GM21529 (cell line): ENCODE measurements around the gene VAV2.

ENCODE experiments used
- ATAC-seq: cut with Tn5 transposase; IDR thresholded peaks from one replicate; pipeline ENCODE4 v1.9.1; 2021; ENCODE audit not compliant: unreplicated experiment

The VAV2 gene

DNA sequence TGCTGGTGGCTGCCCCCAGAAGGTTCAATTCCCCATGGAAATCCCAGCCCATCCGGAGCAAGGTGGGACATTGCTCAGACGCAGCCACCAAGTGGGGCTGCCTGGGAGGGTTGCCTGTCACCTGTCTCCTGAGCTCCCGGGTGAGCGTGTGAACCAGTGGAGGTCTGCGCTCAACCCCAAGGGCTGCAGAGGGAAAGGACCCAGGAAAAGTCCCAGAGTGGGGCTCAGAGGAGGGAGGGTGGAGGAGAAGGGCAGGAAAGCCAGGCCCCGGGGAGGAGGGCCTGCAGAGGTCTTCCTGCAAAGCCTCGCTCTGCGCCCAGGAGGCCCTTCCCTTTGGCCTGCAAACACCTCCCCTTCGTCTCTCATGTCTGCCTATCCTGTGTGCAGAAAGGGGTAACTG is 134.5 kb downstream of the VAV2 start:
- no peak for ATAC-seq

DNA sequence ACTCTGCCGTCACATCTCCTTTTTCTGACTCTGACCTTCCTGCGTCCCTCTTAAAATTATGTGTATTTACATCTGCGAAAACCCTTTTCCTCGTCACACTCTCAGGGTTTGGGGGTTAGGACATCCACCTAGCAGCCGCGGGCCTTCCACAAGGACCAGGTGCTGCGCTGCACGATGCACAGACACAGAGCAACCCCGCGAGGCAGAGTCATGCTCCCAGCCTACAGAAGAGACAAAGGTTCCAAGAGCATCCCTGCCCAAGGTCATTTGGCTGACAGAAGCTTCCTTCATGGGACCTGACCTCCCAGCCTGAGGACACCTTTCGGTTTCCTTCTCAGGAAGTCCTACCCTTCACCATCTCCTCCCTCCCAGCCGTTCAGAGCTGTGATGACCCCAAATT is 135.3 kb downstream of the VAV2 start:
- ATAC-seq = no peak

DNA sequence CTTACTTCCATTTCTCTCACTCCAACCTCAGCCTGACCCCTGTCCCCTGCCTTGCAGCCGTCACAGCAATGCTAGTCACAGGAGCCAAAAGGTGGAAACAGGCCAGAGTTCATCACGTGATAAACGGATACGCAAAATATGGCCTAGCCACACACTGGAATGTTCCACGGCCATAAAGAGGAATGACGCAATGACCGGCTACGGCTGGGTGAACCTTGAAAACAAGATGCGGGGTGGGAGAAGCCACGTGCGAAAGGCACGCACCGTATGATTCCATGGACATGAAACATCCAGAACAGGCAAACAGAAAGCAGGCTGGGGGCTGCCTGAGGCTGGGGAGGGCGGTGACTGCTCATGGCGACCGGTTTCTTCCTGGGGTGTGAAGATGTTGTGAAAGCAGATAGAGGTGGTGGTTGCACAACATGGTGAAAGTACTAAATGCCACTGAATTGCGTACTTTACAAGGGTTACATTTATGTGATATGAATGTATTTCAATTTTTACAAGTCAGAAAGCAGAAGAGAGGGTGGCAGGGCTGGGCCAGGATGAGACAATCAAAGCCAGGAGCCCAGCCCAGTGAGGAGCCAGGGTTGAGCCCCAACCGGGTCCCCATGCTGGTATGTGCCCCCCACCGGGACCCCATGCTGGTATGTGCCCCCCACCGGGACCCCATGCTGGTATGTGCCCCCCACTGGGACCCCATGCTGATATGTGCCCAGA is 136.2 kb downstream of the VAV2 start:
- ATAC-seq = no peak

DNA sequence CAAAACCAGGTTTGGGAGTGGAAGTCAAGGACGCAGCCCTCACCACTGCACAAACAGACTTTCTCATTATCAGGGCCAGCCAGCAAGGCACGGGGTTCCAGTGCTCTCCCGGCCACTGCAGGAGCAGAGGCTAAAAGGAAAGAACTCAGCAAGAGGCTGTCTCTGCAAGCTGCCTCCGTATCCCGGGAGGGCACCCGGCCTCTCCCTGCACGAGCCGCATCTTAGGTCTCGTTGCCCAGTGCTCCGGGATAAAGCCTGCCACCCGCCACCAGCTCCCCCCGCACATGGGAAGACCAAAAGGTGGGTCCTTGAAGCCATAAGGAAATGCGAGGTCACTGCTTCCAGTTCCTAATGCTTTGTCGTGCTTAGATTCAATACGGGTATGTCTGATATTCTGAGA is 136.8 kb downstream of the VAV2 start:
- ATAC-seq = no peak

DNA sequence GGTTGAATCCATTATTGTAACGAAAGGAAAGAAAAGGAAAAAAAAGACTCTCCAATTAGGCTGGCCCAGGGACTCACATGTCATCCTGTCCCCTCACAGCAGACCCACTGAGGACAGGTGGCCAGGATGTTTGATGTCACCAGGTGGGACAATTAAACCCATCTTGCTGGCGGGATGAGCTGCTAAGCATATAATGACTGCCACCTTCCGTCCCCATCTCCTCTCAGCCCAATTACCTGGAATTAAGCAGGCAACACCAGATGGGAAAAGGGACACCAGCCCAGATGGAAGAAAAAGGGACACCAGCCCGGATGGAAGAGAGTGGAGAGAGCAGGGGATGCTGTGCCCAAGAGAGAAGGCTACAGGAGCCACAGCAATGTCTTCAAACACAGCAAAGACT is 137.4 kb downstream of the VAV2 start:
- no peak for ATAC-seq

DNA sequence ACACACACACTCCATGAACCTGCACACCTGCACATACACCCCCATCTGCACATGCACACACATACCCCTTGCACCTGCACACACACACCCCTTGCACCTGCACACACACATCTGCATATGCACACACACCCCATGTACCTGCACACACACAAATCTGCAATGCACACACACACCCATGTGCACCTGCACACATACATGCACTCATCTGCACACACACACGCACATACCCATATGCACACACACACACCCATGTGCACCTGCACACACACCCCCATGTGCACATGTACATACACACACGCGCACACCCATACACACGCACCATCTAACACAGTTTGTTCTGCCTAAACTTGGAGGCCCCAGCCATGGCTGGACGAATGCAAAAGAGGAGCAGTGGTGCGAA is 138.1 kb downstream of the VAV2 start:
- no peak for ATAC-seq

DNA sequence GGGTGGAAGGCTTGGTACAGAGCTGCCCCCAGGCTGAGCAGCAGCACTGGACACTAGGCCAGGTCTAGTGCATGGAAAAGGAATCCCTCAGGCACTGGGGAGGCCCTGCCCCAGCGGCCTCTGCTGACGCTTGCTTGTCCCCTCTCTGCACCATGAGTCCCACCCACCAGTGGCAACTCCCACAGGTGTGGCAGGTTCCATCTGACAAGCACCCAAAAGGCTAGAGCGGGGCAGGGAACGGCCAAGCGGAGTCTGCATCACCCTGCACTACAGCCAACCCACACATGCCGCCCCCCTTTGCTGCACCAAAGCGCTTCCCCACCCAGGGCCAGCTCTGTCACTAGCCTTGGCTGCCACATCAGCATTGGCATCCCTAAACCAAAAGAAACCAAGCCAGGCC is 138.8 kb downstream of the VAV2 start:
- ATAC-seq = no peak

DNA sequence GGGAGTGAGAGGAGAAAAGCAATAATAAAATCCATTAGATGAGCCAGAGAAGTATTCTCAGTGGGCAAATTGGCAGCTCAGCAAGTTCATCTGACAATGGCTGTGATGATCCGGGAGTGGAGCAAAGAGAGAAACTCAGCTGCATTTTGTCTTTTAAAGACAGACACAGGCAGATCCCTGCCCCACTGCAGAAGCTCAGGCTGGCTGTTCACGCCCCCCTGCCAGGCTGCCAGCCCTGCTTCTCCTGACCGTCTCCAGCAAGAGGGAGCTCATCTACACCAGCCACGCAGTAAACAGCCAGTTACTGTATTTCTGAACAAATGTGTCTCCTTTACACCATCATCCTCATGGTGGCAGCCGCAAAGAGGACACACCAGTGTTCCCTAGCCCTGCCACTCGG is 139.7 kb downstream of the VAV2 start:
- no peak for ATAC-seq

DNA sequence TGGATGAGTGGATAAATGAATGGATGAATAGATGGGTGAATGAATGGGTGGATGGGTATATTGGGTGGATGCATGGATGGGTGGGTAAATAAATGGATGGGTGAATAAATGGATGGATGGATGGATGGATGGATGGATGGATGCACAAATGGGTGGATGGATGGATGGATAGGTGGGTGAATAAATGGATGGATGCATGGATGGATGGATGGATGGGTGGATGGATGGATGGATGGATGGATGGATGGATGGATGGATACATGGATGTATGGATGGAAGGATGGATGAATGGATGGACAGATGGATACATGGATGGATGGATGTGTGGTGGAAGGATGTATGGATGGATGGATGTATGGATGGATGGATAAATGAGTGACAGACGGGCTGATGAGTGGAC is 140.4 kb downstream of the VAV2 start:
- no peak for ATAC-seq

DNA sequence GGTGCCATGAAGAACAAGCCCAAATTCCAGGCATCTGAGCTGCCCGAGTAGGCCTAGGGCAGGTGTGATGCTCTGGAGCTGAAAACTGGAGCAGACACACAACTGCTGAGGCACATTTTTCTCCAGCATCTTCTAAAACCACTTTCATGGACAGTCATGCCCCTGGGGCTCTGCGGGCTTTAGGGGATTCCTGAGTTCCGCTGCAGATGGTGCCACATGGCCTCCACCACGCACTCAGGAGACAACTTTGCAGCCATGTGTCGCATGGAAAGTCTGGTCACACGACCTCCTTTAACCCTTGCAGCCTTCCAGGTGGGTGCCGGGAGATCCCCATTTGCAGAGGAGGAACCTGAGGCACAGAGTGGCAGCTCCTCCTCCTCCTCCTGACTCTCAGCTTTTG is 141.2 kb downstream of the VAV2 start:
- ATAC-seq = no peak

DNA sequence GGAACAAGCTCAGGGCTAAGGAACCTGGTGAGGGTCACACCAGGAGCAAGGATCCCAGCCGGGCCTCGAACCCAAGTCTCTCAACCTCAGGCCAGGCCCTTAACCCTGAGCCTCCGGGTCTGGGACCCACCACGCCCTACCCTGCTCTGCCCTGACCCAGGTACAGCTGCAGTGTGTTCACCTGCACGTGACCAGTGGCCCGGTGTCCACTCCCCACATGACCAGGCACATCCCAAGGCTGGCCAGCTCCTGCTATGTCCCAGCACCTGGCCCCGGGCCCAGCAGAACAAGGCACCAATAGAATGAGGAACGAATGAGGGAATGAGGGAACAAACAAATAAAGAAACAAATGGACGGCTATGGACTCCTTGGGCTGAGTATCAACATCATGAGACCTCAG is 142.0 kb downstream of the VAV2 start:
- no peak for ATAC-seq

DNA sequence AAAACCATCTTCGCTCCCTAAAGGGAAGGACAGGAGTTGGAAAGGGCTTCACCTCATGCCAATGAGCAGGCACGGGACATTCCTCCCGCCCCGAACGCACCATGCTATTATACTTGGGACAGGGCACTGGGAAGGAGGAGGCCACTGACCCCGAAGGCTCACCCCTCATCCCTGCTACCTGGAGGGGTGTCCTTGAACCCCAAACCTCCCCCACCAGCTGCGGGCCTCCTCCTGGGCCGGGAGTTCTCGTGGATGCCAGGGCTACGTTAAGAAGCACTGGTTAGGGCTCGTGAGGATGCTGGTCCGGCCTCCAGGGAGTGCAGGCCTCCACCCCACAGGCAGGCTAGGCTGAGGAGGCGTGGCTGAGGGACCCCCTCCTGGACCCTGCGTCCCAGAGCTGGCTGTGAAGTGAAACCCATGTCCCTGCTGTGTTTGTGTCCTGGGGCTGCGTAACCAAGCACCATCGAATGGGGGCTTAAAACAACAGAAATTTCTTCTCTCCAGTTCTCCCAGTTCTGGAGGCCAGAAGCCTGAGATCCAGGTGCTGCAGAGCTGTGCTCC is 142.9 kb downstream of the VAV2 start:
- ATAC-seq = no peak

DNA sequence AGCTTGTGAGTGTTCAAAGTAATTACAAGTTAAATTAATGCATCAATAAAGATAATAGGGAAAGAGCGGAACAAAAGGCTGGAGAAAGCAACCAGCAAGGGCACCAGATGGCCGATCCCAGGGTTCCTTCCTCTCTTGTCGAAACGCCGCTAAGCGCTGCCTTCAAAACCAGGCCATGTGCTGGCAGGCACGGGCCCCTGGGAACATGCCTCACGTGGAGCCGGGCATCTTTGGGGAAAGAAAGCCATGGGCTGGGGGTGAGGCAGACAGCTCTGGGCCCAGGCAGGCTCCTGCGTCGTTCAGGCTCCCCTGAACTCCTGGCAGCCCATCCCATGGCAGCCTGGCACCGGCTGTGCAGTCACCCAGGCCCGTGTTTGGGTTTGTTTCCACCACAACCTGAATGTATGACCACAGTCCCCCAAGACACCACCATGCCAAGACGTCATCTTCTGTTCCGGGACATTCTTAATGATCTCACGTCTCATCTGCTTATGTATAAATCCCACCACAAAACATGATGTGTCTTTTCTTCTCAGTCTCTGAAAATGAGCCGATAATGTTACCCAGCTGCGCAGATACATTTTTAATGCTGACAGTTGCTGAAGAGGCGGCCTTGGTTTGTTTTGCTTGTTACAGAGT is 143.5 kb downstream of the VAV2 start:
- ATAC-seq = no peak

DNA sequence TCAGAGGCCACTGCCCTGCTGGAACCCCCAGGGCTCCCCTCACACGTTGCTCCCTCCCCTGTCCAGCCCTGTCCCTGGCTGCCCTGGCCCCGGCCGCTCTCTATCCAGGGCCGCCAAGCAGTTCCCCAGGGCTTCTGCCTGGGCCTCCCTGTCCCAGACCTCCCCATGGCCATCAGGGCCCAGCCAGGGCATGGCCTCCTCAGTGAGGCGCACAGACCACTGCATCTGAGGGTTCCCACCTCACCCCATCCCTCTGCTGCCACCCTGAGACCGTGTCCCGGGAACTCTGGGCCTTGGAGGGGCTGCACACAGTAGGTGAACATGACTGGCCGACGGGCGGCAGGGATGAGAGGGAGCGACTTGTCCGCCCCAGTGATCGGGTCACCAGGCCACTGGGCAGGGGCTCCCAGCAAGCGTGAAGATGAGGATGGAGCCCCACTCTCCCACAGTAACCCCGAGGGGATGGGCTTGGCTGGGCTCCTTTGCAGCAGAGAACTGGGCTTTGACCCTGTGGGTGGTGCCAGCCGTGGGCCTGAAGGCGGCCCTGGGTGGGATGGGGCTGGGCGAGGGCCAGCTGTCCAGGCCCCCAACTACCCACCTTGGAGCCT is 145.5 kb downstream of the VAV2 start:
- no peak for ATAC-seq

DNA sequence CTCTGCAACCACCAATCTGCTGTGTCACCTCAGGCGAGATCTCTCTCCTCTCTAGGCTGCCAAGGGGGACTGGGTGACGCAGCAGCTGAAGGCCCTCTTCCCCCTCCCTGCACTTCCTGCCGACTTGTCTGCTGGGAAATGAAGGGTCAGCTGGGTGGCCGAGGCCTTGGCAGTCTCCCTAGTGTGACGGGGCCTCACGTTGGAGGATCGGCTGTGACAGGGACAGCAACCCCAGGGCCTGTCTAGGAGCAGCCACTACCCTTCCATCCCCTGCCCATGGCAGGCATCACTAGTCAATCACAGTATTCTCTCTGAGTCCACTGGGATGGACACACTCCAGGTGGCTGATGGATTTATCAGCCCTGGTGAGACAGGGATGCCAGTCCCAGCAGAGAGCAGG is 146.7 kb downstream of the VAV2 start:
- no peak for ATAC-seq

DNA sequence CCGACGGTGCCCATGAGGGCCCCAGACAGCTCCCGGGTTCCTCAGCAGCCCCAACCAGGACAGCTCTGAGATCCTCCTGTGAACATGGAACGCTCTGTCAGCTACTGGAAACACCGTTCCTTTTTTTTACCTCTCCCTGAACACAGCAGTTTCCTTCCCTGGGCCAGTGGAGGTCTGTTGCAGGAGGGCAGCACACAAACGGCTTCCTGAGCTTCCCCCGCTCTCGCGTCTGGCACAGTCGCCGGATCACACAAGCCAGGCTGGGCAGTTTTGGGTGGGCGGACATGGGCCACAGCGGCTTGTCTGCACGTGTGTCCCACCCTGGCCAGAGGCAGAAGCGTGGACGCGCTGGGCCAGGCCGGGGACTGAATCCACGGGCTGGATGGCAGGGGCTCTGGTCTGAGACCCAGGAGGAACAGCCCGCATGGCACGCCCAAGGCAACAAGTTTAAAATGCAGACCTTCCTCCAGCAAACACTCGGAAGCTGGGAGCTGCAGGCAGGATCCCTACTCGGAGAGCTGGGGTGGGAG is 147.2 kb downstream of the VAV2 start:
- no peak for ATAC-seq

DNA sequence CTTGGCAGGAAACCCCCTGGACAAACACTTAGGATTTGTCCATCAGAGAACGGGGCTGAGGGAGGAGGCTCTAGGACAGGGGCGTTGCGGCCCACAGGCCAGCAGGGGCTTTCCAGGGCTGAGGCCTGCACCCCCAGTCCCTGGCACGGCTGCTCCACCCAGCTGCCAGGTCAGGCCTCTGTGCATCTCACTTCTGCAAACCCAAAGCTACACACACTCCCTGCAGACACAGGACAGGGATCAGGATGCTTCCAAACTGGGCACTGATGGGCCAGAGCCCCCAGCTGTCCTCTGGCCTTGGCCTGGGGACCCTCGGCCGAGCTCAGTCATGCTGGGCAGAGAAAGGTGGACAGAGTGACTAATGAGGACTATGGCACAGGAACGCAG is 147.7 kb downstream of the VAV2 start:
- ATAC-seq = no peak

DNA sequence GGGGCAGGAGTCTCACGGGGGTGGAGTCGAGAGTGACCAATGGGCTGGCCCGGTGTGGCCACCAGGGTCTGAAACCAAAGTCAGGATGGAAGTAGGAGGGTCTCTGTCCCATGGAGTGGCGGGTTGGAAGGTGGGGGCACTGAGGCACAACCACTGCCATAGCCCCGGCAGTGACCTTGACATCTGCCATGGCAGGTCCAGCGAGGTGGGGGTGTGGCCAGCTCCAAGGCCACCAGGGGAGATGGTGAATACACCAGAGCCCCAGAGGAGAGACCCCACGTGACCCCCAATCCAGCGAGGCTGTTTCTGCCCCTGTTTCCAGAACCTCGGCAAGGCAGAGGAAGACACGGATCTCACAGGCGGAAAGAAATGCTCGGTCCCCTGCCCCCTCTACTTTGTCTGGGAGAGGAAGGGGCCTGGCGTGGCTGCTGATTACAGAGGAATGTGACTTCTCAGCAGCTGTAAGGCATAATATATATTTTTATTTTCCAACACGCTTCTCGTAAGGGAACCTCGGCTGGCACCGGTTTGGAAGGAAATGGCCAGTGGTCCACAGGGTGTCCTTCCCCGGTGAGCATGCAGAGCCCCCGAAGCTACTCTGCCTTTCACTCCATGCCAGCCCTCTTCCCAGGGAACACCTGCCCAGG is 148.2 kb downstream of the VAV2 start:
- ATAC-seq = no peak

DNA sequence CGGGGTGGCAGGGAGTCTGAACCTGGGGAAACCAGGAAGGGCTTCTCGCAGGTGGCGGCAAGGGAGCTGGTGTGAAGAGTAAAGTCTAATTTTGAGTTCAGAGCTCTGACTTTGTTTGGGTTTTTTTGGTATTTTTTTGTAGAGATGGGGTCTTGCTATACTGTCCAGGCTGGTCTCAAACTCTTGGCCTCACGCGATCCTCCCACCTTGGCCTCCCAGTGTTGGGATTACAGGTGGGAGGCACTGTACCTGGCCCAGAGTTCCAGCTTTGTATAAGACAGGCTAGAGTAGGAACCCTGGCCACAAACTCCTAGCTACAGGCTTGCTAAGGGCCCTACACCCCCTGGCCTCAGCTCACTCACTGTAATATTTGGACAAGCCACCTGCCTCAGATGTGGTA is 148.9 kb downstream of the VAV2 start:
- no peak for ATAC-seq

DNA sequence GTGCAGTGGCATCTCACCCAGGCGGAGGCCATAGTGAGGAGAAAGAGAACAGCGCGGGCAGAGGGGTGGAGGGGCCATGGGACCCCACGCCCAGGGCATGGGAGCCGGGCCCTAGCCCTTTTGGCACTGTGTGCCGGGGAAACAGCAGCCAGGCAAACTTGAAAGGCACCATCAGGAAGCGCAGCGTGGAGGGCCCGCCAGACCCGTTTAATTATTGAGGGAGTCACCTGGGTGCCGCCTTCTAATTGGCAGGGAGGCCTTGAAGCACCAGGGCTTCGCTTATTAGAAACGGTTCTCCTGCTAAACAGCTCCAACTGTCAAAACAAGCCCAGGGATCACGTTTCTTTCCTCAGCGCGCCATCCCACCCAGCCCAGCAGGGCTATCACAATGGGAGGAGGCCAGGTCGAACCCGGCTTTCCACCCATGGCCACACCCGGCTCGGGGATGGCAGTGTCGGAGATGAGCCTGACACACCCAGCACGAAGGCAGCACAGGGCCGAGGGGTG is 149.3 kb downstream of the VAV2 start:
- no peak for ATAC-seq

DNA sequence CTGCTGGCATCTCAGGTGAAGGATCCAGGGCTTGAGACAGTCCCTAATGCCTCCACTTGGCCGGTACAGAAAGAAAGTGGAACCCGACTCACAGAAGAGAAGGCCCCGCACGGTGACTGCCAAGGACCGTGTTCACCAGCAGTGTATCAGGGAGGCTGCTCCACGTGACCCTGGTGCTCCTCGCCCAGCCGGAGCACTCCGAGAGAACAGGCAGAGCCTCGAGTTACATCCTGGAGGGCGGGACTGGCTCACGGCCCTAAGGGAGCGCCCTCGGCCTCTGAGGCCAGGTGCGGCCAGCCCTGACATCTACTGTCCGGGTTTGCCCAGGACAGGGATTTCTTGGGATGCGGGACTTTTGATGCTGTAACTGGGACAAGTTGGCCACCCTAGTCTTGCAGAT is 149.9 kb downstream of the VAV2 start:
- no peak for ATAC-seq
